Lower leg skin (tissue), 3 donors: Measurements from ENCODE around the gene AMELX.

Source experiments
- CTCF ChIP-seq, 3 donors: fragments of 450-650 bp; IDR thresholded peaks; one replicate each; pipeline ENCODE4 v1.5.1; 2016; ENCODE audit warnings: antibody characterized with exemption in 3 of 3, mild to moderate bottlenecking in 3 of 3, moderate library complexity in 2 of 3
- POLR2A ChIP-seq, 2 donors: fragments of 450-650 bp; IDR thresholded peaks; one replicate each; pipeline ENCODE4 v1.6.1; 2016 to 2017; ENCODE audit warnings: antibody characterized with exemption in 2 of 2, mild to moderate bottlenecking in 1 of 2, moderate library complexity in 1 of 2

- no peak for TF ChIP-seq POLR2A (IDR thresholded peaks at IDR 0.05)
- TF ChIP-seq CTCF (IDR thresholded peaks at IDR 0.05) = no peak
Measured at GRCh38 chrX:11257711-11258110, 35.5 kb upstream of the AMELX start.
